Inferior parietal cortex (tissue), 1 donor: ENCODE results near the gene APOBEC3G.
"Not testable (repeated sequence)": the region's sequence is repeated elsewhere in the genome, so short reads cannot be mapped to it uniquely, and the experiment has no call there.

Experiments used
- DNase-seq: peaks from one replicate; pipeline ENCODE4 v3.0.0-alpha.2; 2016; ENCODE audit errors: extremely low spot score

The APOBEC3G gene

DNA sequence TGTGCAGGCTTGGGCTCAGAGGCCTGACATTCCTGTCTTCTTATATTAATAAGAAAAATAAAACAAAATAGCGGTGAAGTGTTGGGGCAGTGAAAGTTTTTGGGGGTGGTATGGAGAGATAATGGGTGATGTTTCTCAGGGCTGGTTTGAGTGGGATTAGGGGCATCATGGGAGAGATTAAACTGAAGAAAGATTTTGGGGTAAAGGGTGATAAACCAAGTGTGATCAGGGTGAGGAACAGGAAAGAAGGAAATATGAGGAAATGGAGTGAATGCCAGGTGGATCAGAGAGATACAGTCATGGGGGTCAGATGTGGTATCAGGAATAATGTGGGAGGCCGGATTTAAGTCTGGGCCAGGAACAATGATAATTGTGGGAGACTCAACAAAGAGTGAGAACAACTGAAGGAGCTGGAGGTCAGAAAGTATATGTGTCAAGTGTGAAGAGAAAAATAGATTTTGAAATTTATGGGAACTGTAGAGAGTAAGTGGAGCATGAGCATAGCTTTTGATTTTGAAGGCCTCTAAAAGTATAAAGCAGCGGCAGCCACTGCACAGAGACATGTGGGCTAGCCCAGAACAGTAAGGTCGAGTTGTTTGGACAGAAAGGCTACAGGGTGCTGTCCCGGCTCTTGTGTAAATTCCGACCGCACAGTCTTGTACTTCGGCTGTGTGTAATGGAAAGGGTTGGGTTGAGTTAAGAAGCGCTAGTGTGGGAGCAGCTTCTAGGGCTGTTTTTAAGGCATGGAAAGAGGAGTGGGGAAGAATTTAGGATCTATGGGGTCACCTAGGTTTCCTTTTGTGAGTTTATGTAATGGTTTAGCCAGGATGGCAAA lies 10.4 kb upstream of the APOBEC3G start:
- DNase-seq: not testable (repeated sequence)

DNA sequence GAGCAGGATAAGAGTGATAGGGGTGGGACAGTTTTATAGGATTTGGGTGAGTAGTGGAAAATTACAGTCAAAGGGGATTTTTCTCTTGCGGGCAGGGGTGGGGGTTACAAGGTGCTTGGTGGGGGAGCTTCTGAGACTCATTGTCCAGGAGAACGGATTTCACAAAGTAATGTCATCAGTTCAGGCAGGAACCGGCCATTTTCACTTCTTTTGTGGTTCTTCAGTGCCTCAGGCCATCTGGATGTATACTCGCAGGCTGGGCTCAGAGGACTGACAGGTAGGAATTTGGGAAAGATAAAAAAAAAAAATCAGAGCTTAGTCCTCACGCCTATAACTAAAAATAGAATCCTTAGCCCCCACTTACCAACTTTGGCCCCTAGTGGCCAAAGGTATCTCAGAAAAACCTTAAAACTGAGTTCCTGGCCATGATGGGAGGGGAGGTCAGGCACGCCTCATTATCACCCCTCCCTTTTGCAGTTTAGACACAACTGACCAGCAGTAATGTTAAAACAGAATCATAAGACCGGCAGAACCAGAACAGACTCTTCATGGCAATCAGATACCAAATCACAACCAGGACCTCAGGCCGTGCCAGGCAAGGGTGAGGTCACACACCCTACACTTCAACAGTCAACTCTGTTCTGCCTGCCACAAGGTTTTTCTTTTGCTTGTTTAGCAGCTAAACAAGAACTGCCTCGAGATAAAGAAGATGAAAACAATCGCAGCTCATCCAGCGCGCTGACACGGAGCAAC lies 8.9 kb upstream of the APOBEC3G start:
- no peak for DNase-seq

DNA sequence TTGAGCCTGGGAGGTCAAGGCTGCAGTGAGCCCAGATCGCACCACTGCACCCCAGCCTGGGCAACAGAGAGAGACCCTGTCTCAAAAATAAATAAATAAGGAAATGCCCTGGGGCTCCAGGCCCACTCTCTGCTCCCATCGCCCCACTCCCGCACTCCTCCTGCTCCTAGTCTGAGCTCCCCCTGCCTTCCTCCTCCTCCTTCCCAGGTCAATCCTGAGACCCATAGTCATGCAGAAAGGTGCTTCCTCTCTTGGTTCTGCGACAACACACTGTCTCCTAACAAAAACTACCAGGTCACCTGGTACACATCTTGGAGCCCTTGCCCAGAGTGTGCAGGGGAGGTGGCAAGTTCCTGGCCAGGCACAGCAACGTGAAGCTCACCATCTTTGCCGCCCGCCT lies 6.9 kb upstream of the APOBEC3G start:
- DNase-seq: no peak

DNA sequence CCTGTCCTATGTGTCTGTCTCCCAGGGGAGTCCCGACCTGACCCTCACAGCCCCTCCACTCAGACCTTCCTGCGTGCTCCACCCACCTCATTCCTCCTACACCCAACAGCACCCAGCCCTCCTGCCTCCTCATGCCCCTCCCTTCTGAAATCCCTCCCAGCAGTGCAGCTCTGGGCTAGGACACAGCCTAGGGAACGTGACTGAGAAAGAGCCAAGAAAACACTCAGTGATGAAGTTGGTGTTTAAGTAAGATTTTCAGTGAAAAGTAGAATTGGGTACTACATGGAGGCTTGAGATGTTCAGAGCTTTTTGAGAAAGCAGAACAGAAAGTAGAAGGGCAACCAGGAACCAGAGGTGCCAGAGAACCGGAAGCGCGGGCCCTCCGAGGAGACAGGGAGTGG lies 4.5 kb upstream of the APOBEC3G start:
- DNase-seq: not testable (repeated sequence)

DNA sequence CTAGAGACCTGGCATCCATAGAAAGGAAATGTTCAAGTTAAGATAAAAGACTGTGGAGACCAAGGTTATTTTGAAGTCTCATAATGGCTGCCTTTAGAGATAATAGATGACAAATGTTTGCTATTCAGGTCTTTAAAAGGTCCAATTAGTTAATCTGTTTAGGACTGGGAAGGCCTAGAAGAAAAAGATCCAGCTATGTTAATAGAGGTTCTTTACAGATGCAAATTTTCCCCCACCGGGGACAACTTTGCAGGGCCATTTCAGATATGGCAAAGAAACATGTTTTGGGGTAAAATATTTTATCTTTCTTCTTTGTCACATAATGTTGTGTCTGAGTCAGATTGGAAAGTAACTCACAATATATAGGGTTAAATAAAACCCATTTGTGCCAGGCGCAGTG lies 3.1 kb upstream of the APOBEC3G start:
- DNase-seq: no peak

DNA sequence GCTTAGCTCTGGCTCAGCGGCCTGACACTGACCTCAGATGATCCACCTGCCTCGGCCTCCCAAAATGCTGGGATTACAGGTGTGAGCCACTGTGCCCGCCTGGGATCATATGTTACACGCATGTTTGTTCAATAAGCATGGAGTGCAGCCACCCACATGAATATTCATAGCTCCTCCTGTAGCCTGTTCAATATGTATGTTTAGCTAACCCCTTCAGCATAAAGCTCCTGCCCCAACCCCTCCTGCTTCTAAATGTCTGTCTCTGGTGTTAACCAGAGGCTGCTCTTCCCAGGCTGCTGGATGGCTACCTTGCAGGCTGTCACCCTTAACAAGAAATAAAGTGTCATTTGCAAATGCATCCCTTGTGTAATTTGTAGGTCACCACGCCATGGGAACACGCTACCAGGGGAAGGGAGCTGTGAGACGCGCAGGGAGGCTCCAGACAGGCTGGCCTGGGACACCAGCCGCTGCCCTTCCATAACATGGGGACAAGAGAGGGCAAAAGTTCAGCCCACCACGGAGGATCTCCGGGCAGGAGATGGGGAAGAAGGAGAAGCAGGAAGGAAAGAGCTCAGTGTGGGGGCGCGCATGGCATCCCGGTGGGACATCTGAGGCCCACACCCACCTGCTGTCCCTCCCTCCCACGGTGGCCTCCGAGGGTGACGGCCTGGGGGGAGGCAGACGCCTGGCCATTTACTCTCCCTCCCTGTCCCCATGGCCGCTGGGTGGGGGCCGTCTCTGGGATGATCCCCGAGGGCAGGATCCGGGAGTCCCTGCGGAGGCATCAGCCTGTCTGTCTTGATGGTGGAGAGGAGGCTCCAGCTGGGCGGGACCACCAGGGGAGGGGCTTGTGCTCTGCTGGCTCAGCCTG lies 685 bp upstream of the APOBEC3G start:
- not testable (repeated sequence) for DNase-seq

DNA sequence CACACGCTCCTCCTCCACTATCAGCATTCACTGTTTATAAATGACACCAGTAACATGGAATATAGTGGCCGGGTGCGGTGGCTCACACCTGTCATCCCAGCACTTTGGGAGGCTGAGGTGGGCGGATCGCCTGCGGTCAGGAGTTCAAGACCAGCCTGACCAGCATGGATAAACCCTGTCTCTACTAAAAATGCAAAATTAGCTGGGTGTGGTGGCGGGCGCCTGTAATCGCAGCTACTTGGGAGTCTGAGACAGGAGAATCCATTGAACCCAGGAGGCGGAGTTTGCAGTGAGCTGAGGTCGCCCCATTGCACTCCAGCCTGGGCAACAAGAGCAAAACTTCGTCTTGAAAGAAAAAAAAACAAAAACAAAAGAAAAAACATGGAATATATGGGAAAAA lies 837 bp downstream of the APOBEC3G start:
- DNase-seq: not testable (repeated sequence)

DNA sequence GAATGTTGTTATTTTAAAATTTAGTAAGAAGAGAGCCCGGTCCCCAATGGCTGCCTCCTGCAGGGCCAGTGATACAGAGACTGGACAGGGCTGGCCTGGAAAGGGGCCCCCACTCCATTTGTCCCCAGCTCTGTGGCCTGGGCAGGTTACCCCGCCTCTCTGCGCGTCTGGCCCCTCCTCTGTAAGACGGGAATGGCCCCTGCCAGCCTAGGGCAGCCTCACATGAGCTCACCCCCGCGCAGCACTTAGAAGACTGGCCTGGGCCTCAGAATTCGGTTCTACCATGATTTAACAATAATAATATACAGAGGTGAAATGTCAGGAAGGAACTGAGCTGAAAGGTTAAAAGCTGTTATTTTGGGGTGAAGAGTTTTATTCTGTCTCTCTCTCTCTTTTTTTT lies 1.3 kb downstream of the APOBEC3G start:
- DNase-seq: no peak

DNA sequence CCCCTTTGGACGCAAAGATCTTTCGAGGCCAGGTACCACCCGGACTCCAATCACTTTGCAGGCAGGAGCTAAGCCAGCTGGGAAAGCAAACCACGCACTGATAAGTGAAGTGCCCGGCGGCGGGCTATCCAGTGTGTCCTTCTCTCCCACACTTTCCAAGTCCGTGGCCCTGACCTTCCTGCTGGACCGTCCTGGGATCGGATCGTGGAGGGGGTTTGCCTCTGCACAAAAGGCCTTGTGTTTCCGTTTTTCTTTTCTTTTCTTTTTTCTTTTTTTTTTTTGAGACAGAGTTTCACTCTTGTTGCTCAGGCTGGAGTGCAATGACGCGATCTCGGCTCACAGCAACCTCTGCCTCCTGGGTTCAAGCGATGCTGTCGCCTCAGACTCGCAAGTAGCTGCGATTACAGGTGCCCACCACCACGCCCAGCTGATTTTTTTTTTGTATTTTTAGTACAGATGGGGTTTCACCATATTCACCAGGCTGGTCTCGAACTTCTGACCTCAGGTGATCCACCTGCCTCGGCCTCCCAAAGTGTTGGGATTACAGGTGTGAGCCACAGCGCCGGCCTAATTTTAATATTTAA lies 2.1 kb downstream of the APOBEC3G start:
- not testable (repeated sequence) for DNase-seq

DNA sequence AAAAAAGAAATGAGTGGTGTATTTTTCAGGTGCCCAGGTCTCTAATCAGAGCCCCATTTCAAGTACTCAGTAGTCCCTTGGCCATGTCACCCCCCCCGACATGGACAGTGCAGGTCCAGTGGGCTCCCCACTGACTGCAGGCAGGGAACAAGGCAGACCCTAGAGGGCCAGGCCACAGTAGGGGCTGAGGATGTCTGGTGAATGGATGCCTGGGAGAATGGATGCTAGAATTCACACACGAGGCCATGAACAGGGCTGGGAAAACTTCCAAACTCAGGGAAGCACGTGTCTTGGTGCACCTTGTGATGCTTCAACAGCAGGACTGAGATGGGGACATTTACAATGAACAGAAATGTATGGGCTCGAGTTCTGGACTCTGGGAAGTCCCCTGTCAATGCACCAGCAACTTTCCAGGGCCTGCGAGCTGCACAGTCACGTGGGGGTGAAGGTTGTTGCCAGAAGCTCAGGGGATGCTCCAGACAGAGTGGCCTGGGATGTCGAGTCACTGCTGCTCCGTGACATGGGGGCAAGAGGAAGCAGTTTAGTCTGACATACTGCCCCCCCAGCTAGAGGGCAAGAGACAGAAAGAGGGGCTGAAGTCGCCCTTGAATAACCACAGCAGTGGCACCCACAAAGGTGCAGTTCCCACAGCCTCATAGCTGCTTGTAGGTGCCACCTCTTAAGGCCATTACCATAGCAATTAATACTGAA lies 3.1 kb downstream of the APOBEC3G start:
- no peak for DNase-seq

DNA sequence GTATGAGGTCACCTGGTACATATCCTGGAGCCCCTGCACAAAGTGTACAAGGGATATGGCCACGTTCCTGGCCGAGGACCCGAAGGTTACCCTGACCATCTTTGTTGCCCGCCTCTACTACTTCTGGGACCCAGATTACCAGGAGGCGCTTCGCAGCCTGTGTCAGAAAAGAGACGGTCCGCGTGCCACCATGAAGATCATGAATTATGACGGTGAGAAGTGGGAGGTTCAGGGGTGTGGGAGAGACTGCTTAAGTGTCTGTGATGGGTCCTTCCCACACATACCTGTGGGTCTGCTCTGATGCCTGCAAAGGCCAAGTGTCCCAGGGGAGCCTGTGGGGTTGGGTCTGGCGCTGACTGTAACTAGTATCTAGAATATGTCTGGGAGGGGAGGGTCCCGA lies 3.9 kb downstream of the APOBEC3G start:
- DNase-seq: no peak

DNA sequence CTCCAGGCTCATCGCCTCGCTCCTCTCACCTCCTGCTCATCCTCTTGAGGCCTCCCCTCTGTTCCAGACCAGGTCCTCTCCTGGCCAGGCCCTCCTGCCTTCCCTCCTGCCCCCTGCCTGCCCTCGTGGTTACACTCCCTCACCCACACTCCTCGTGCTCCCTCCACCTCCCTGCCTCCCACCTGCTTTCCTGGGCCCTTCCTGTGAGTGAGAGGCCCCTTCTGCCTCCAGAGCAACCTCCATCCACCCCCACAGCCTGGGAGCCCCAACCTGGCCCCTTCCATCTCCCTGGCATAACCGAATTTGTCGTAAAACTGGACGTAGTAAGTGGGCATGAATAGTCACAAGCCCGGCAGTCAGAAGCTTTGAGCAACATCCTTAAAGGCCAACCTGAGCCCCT lies 4.5 kb downstream of the APOBEC3G start:
- no peak for DNase-seq

DNA sequence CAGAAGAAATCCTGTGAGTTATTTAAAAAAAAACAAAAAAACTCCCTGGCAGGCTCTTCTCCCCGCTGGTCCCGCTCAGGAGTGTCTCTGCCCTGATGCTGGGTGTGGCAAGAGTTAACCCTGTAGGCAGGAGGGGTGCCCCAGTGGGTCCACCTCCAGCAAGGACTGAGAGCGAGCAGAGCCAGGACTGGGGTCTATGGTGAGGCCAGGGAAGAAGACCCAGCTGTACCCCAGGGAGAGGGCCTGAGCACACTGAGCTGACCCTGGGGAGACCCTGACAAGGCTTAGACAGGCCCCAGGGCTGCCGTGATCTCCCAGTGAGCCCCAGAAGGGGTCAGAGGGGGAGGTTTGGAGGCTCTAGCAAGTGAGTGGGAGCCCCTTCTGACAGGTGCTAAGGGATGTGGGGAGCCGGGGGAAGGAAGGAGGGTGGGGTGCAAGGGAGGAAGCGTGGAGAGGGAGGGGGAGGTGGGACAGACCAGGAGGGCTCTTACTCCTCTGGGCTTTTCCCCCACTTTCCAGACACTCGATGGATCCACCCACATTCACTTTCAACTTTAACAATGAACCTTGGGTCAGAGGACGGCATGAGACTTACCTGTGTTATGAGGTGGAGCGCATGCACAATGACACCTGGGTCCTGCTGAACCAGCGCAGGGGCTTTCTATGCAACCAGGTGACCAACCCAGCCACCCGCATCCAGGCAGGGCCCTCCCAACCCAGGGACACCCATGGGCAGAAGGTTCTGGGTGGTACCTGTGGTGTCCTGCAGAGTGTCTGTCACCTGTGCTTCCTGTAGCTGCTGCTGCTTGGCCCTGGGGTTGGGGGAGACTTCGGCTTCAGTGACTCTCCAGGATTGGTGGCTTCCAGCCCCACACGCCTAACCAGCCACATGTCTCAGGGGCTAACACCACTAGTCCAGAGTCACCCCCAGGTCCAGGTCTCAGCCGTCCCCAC lies 6.4 kb downstream of the APOBEC3G start:
- DNase-seq: no peak

DNA sequence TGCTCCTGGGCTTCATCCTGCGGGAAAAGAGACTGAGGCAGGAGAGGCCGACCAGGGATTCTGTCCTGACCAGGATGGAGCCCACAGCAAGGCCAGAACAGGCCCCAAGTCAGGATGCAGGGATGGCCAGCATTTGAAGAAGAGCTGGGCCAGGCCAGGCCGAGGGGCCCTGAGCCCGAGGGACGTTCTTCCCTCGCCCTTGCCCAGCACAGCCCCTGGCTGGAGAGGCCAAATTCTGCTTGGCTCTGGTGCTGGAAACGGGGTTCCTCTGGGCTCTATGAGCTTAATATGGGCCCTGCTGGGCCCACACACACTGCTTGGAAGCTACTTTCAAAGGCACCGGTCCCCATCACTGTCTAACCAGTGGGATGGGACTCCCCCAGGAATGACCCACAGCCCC lies 7.6 kb downstream of the APOBEC3G start:
- no peak for DNase-seq

DNA sequence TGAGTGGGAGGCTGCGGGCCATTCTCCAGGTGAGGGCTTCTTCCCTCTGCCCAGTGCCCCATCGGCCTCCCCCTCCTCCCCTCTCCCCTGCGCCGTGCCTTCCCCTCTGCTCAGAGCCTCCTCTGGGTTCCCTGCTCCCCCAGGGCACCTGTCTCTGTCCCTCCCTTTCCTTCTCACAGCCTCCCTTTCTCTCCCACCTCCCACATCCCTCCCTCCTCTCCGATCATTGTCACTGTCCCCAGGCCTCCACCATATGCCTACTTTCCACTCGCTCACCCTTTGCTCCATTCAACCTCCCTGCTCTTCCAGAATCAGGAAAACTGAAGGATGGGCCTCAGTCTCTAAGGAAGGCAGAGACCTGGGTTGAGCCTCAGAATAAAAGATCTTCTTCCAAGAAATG lies 10.0 kb downstream of the APOBEC3G start:
- no peak for DNase-seq

DNA sequence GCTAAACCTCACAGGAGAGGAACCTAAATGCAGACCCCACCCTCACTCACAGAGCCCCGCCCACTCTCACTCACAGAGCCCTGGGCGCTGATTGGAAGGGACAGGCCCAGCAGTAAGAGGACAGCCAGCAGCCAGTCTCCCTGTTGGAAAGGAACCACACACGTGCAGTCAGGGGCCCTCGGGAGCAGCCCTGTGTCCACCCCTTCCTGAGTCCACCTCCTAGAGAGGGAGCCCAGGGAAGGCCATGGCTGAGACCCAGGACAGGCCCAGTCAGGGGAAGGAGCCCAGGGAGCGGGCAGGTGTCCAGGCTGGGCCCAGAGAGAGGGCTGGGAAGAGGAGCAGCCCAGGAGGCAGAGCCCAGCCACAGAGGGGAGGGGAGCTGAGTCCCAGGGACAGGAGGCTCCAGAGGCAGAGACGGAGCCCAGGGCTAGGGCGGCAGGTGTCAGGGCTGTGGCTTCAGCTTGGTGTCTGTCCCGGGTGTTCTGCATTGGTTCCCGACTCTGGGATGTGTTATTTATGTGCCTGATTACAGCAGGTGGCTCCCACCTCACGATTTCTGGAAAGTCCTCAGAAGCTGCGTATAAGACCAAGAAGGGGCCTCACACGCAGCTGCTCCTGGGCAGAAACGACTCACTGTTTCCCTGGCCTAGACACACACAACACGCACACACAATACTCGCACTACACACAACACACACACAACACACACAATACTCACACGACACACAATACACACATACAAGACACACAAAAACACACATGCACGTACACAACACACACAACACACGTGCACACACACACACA lies 11.0 kb downstream of the APOBEC3G start:
- no peak for DNase-seq

DNA sequence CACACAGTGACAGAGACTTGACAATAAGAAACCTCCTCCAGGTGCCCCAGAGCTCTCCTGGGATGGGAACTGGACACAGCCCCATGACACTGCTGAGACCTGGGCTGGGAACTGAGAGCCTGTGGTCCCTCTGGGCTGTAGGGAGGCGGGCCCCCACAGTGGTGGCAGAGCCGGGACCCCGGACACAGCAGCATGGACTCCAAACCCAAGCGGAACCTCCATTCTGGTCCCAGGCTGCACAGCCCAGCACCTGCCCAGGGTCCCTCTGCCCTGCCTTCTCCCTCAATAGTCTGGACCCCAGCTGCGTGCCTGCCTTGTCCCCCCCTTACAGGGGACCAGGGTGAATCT lies 11.6 kb downstream of the APOBEC3G start:
- DNase-seq: no peak

DNA sequence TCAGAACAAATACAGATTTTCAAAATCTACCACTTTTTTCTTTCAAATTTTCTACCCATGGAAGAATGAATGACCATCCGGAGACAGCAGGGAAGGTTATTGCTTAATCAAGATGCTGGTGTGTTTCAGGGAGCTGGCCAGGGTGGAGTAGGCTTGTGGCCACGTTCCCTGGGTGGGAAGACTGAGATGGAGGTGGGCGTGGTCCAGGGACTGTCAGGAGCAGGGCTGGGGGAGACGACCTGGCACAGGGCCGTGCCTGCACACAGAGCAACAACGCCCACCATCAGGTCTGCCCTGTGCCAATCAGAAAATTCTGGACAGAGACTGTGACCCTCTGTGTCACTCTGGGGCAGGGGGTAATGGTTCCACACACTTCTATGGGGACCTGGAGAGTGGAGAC lies 12.9 kb downstream of the APOBEC3G start:
- no peak for DNase-seq

DNA sequence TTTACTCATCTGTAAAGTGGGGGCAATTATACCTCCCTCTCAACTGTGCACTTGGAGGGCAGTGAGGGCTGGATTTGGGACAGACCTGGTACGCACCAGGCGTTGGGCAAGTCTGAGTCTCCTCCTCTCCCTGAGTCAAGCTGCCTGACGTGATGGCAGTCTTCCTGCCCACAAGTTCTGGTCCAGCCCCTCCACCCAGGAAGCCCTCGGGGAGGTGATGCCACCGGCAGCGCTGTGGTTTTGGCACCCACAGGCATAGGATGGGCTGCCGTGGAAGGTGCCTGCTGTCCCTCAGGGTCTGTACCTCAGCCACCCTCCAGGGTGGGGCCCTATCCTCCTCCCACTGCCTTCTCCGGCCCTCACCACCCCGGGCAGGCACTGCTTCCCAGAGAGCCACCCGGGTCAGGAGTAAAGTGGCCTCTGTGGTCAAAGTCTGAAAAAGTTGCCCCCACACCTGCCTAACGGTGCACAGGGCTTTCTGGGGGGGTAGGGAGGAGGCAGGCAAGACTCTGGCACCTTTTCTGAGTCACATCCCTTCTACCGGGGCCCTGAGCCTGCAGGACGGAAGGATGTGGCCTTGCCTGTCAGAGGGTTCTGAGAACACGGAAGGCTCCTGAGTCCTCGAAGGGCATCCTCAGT lies 13.5 kb downstream of the APOBEC3G start:
- no peak for DNase-seq
